GM18873 (cell line): ENCODE data around the gene SRP72.
A peak's percentile ranks its signal among the peaks of the same experiment; 100 is the strongest.
"Not testable (repeated sequence)": the region's sequence is repeated elsewhere in the genome, so short reads cannot be mapped to it uniquely, and the experiment has no call there.

ENCODE experiments used
- ATAC-seq: cut with Tn5 transposase; IDR thresholded peaks from one replicate; pipeline ENCODE4 v1.9.1; 2021; ENCODE audit warnings: mild to moderate bottlenecking, moderate library complexity, moderate number of reproducible peaks; ENCODE audit not compliant: unreplicated experiment, low FRiP score

The SRP72 gene

GRCh38 chr4:56467284-56468096 is at the start of gene SRP72:
TSS of gene SRP72 (plus strand) at chr4:56467617. CDS start at chr4:56467636, 19 bp downstream.
- ATAC-seq = peak; percentile 92

GRCh38 chr4:56424176-56424575 is 43.2 kb upstream of the SRP72 start:
- ATAC-seq = no peak

- ATAC-seq = no peak
Observed at GRCh38 chr4:56424697-56425514, 42.5 kb upstream of the SRP72 start.

- no peak for ATAC-seq
Observed at GRCh38 chr4:56425518-56425917, 41.9 kb upstream of the SRP72 start.

GRCh38 chr4:56426273-56426672 is 41.1 kb upstream of the SRP72 start:
- ATAC-seq = peak; percentile 87

- ATAC-seq = no peak
Observed at GRCh38 chr4:56427179-56427578, 40.2 kb upstream of the SRP72 start.

- ATAC-seq = no peak
Observed at GRCh38 chr4:56430203-56430602, 37.2 kb upstream of the SRP72 start.

GRCh38 chr4:56433280-56433679 is 34.1 kb upstream of the SRP72 start:
- no peak for ATAC-seq

- no peak for ATAC-seq
Observed at GRCh38 chr4:56434599-56435139, 32.7 kb upstream of the SRP72 start.

GRCh38 chr4:56435140-56435926 is 32.1 kb upstream of the SRP72 start, which contains the start of gene PPAT:
TSS of gene PPAT (minus strand) at chr4:56435615. CDS start at chr4:56435477, 138 bp downstream.
- ATAC-seq = peak; percentile 69

- ATAC-seq = no peak
Observed at GRCh38 chr4:56438766-56439165, 28.7 kb upstream of the SRP72 start.

- no peak for ATAC-seq
Observed at GRCh38 chr4:56440983-56441382, 26.4 kb upstream of the SRP72 start.

GRCh38 chr4:56444719-56445118 is 22.7 kb upstream of the SRP72 start:
- no peak for ATAC-seq

GRCh38 chr4:56445699-56446098 is 21.7 kb upstream of the SRP72 start:
- no peak for ATAC-seq

GRCh38 chr4:56448301-56448700 is 19.1 kb upstream of the SRP72 start:
- ATAC-seq = no peak

- ATAC-seq = not testable (repeated sequence)
Observed at GRCh38 chr4:56449475-56449874, 17.9 kb upstream of the SRP72 start.

- ATAC-seq = no peak
Observed at GRCh38 chr4:56450342-56450741, 17.1 kb upstream of the SRP72 start.

GRCh38 chr4:56460085-56460484 is 7.3 kb upstream of the SRP72 start:
- ATAC-seq = no peak

- ATAC-seq = no peak
Observed at GRCh38 chr4:56462157-56462556, 5.3 kb upstream of the SRP72 start.

- no peak for ATAC-seq
Observed at GRCh38 chr4:56463711-56464110, 3.7 kb upstream of the SRP72 start.
